IPS DF 6.9 (cell line): ENCODE data around the gene ADI1.

ENCODE experiments used
- DNase-seq: peaks from one replicate; pipeline ENCODE4 v3.0.0-alpha.2; 2013; ENCODE audit warnings: low read depth, low spot score
- H3K27ac ChIP-seq: one replicate; pipeline ENCODE4 v1.5.1; 2013; ENCODE audit warnings: low read length, control low read depth
- H3K27me3 ChIP-seq: 2 replicates; pipeline ENCODE4 v1.6.1; 2013; ENCODE audit warnings: mild to moderate bottlenecking, low read length; ENCODE audit not compliant: control insufficient read depth, insufficient read depth
- H3K36me3 ChIP-seq: 2 replicates; pipeline ENCODE4 v1.6.1; 2013; ENCODE audit warnings: low read length; ENCODE audit not compliant: control insufficient read depth, insufficient read depth
- H3K4me1 ChIP-seq: 2 replicates; pipeline ENCODE4 v1.6.1; 2013; ENCODE audit warnings: low read length; ENCODE audit not compliant: control insufficient read depth, insufficient read depth
- H3K4me3 ChIP-seq: 2 replicates; pipeline ENCODE4 v1.5.1; 2013; ENCODE audit warnings: mild to moderate bottlenecking, low read length
- H3K9me3 ChIP-seq: 2 replicates; pipeline ENCODE4 v1.6.1; 2013; ENCODE audit warnings: low read length, inconsistent platforms; ENCODE audit not compliant: control insufficient read depth, insufficient read depth
- WGBS: extraction: QIAGEN DNeasy Blood & Tissue Kit; methylation state at CpG from one replicate; pipeline ENCODE4 v1.1.7; 2013; ENCODE audit warnings: mixed read lengths, missing lambda C conversion rate; ENCODE audit not compliant: insufficient read length, insufficient coverage; 5-methylcytosine and 5-hydroxymethylcytosine counted together

ADI1 gene

GRCh38 chr2:3529316-3530025 lies 10.1 kb upstream of the ADI1 start:
- no peaks in the 10 kb centered on the region for H3K36me3 ChIP-seq
- WGBS, result no CpG with 5 or more reads among the region's 24 CpGs
- H3K9me3 ChIP-seq, result no peaks in the 10 kb centered on the region
- no peak for DNase-seq
- no peaks in the 10 kb centered on the region; the same call in 1 of the 2 replicates for H3K4me1 ChIP-seq
- no peaks in the 10 kb centered on the region for H3K27me3 ChIP-seq
- H3K4me3 ChIP-seq, result no peak overlapping the region; the same call in 1 of the 2 replicates
- H3K27ac ChIP-seq, result no peak overlapping the region

GRCh38 chr2:3527886-3528785 lies 8.8 kb upstream of the ADI1 start:
- H3K27me3 ChIP-seq, result no peaks in the 10 kb centered on the region
- no peak overlapping the region for H3K4me3 ChIP-seq
- H3K9me3 ChIP-seq, result no peaks in the 10 kb centered on the region
- H3K36me3 ChIP-seq, result no peaks in the 10 kb centered on the region
- H3K4me1 ChIP-seq, result no peaks in the 10 kb centered on the region; the same call in 1 of the 2 replicates
- H3K27ac ChIP-seq, result no peak overlapping the region
- 100% methylated on average over 2 of the region's 40 CpGs for whole genome bisulfite sequencing
- no peak for DNase-seq

GRCh38 chr2:3526871-3527270 lies 7.5 kb upstream of the ADI1 start:
- H3K9me3 ChIP-seq, result no peaks in the 10 kb centered on the region
- no CpG with 5 or more reads among the region's 22 CpGs for WGBS
- DNase-seq, result no peak
- H3K4me3 ChIP-seq, result no peak overlapping the region
- no peak overlapping the region for H3K27ac ChIP-seq
- H3K4me1 ChIP-seq, result no peaks in the 10 kb centered on the region; the same call in 1 of the 2 replicates
- no peaks in the 10 kb centered on the region for H3K36me3 ChIP-seq
- no peaks in the 10 kb centered on the region for H3K27me3 ChIP-seq

- Histone ChIP-seq H3K4me3 (no peak overlapping the region), H3K27ac (no peak overlapping the region), H3K36me3 (no peaks in the 10 kb centered on the region), H3K27me3 (no peaks in the 10 kb centered on the region), H3K4me1 (peaks cover 2% of the 10 kb centered on the region; the same call in 1 of the 2 replicates), H3K9me3 (no peaks in the 10 kb centered on the region)
- DNase-seq, result no peak
- no CpG with 5 or more reads among the region's 4 CpGs for WGBS
These were observed 4.3 kb upstream of the ADI1 start for GRCh38 chr2:3523551-3524041.

GRCh38 chr2:3522961-3523421 lies 3.7 kb upstream of the ADI1 start:
- Histone ChIP-seq H3K4me3 (no peak overlapping the region), H3K27me3 (no peaks in the 10 kb centered on the region), H3K27ac (no peak overlapping the region), H3K36me3 (no peaks in the 10 kb centered on the region), H3K4me1 (peaks cover 2% of the 10 kb centered on the region; the same call in 1 of the 2 replicates), H3K9me3 (no peaks in the 10 kb centered on the region)
- DNase-seq, result no peak
- WGBS, result no CpG with 5 or more reads among the region's 13 CpGs

GRCh38 chr2:3520591-3520990 lies 1.3 kb upstream of the ADI1 start:
- no peak overlapping the region for H3K27ac ChIP-seq
- no peaks in the 10 kb centered on the region for H3K9me3 ChIP-seq
- no peaks in the 10 kb centered on the region for H3K36me3 ChIP-seq
- H3K4me1 ChIP-seq, result peaks cover 2% of the 10 kb centered on the region; the same call in 1 of the 2 replicates
- H3K4me3 ChIP-seq, result no peak overlapping the region
- H3K27me3 ChIP-seq, result no peaks in the 10 kb centered on the region
- WGBS, result no CpG with 5 or more reads among the region's 6 CpGs
- no peak for DNase-seq

- Histone ChIP-seq H3K4me3 (peak overlapping the region; percentile 51; the same call in 1 of the 2 replicates), H3K9me3 (no peaks in the 10 kb centered on the region), H3K4me1 (peaks cover 2% of the 10 kb centered on the region; the same call in 1 of the 2 replicates), H3K27ac (no peak overlapping the region), H3K36me3 (no peaks in the 10 kb centered on the region), H3K27me3 (no peaks in the 10 kb centered on the region)
- WGBS, result no CpG with 5 or more reads among the region's 67 CpGs
- peak; percentile 97 for DNase-seq
These were observed 656 bp downstream of the ADI1 start for GRCh38 chr2:3518496-3519254.

- H3K27ac ChIP-seq, result no peak overlapping the region
- H3K9me3 ChIP-seq, result no peaks in the 10 kb centered on the region
- WGBS, result no CpG with 5 or more reads among the region's 3 CpGs
- no peak for DNase-seq
- no peaks in the 10 kb centered on the region for H3K27me3 ChIP-seq
- H3K4me1 ChIP-seq, result peaks cover 2% of the 10 kb centered on the region; the same call in 1 of the 2 replicates
- no peaks in the 10 kb centered on the region for H3K36me3 ChIP-seq
- H3K4me3 ChIP-seq, result peak overlapping the region; percentile 51; the same call in 1 of the 2 replicates
These were observed 1.3 kb downstream of the ADI1 start for GRCh38 chr2:3517948-3518495.

GRCh38 chr2:3516831-3517230 lies 2.5 kb downstream of the ADI1 start:
- Histone ChIP-seq H3K36me3 (no peaks in the 10 kb centered on the region; the same call in 1 of the 2 replicates), H3K27ac (no peak overlapping the region), H3K4me1 (peaks cover 2% of the 10 kb centered on the region; the same call in 1 of the 2 replicates), H3K4me3 (no peak overlapping the region), H3K27me3 (no peaks in the 10 kb centered on the region), H3K9me3 (no peaks in the 10 kb centered on the region)
- no peak for DNase-seq
- WGBS, result no CpG with 5 or more reads among the region's 3 CpGs
